HG03175 (cell line): ENCODE results near the gene SLC22A23.

Experiments used
- ATAC-seq: cut with Tn5 transposase; IDR thresholded peaks from one replicate; pipeline ENCODE4 v1.9.1; 2021; ENCODE audit warnings: mild to moderate bottlenecking, moderate library complexity; ENCODE audit not compliant: unreplicated experiment

SLC22A23 gene

DNA sequence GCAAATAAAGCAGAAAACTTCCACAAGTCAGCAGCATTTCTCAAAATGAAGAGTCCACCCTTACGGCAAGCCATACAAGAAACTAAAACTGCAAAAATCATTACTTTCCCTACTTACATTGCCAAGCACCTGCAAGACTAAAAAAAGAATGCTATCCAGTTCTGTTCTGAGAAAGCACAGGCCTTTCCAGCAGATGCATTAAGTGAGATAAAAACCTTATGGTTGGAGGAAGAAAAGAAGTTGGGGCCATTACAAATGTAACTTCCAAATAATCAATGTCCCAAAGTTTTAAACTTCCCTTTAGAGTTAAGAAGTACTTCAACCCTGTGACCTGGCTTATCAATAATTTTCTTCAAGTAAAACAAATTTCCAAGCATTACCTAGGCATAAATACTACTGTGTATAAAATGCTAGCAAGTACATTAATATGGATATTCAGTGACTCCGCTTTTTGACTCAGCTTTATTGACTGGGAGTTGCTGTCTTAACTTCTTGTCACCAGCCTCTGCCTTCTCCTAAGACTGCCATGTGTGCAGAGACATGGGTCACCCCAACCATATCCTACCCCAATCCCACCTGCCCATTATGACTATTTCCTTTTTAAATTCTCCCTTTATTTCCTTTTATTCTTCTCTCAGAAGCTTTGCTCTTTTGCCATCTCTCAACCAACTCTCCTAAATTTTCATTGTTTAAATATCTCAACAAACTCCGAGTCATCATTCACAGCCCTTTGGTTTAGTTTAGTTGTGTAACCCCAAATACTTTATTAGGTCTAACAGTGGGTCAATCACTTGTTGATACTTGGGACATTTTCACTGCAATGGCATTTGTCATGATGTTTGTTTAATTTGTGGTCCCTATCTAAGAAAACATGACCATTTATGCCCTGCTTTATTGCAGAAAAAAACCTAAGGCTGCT lies 49.7 kb downstream of the SLC22A23 start:
- no peak for ATAC-seq

DNA sequence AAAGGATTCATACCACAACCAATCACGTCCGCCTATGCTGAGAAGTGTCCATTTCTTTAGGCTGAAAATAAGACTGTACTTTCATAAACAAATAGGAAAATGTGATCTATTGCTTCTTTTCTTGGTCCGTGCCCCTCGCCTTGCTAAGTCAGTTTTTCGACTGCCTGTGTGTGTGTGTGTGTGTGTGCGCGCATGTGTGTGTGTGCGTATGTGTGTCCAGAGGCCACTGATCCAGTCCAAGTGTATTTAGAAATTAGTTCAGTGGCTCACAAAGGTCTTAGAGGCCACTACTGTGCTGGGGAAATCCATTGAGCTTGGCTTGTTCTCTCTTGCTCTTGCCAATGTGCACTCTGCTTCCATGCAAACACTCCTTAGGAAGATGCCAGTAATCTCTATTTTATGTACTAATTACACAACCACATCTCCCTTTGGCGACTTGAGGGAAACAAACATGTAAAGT lies 50.5 kb downstream of the SLC22A23 start:
- no peak for ATAC-seq

DNA sequence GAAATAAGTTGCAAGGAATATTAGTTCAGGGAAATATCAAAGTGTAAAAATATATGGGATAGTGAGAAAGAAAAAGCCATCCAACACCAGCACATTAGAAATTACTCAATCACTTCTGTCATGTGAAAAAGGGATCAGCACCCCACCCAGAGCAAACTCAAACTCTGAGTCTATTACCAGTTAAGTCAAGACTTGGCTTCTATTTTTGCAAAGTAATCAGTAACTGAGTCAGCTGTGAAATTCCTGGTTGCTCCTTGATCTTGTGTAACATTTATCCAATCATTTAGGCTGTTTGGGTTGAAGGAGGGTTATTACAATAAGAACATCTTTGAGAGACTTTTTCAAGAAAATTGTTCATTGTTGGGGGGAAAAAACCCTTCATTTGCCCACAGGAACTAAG lies 51.2 kb downstream of the SLC22A23 start:
- ATAC-seq, result no peak

DNA sequence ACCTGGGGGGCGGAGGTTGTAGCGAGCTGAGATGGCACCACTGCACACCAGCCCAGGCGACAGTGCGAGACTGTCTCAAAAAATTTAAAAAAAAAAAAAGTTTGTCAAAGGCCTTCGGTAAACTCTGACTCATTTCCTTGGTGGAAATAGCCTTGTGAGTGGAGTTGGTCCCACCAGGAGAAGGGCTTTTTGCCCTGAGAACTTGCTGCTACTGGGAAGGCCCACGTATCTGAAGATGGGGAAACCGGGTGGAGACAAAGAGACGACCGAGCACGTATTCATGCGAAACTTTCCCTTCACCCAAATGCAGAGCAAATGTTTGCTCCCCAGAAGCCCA lies 51.7 kb downstream of the SLC22A23 start:
- no peak for ATAC-seq

DNA sequence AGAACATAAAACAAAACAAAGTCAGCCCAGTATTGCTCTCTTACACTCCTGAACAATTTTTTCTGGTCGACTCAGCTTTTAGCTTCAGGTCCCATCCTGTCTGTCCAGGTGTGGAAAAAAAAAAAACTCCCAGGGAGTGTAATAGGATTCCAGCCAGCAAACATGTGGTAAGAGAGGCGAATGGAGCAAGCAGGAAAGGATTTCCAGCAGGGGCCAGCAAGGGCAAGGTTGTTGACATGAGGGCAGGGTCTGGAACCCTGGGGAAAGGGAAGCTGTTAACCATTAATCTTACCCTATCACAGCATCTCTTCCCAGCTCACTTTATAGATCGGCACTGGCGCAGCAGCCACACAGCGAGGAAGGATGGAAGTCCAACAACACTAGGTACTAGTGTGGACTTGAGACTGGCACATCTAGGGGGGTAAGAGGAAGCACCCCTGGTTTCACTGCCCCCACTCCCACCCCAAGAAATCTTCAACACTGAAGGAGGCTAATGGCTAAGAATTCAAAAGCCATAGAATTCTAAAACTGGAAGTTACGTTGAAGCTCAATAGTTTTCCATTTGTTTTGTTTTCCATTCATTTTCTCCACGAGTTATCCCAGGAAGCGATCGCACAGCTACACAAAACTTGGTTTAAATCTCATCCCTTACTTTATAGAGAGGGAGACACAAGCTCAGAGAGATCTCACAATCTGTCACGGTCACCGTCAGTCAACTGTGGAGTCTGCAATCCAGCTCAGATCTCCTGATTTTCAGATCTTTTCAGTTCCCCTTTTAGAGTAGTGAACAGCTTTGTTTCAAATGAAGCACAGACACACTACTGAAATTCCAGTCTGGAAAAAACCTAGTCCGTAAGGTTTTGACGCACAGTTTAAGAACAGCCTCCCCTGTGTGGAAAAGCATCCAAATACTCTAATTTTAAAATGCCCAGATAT lies 53.3 kb downstream of the SLC22A23 start:
- no peak for ATAC-seq

DNA sequence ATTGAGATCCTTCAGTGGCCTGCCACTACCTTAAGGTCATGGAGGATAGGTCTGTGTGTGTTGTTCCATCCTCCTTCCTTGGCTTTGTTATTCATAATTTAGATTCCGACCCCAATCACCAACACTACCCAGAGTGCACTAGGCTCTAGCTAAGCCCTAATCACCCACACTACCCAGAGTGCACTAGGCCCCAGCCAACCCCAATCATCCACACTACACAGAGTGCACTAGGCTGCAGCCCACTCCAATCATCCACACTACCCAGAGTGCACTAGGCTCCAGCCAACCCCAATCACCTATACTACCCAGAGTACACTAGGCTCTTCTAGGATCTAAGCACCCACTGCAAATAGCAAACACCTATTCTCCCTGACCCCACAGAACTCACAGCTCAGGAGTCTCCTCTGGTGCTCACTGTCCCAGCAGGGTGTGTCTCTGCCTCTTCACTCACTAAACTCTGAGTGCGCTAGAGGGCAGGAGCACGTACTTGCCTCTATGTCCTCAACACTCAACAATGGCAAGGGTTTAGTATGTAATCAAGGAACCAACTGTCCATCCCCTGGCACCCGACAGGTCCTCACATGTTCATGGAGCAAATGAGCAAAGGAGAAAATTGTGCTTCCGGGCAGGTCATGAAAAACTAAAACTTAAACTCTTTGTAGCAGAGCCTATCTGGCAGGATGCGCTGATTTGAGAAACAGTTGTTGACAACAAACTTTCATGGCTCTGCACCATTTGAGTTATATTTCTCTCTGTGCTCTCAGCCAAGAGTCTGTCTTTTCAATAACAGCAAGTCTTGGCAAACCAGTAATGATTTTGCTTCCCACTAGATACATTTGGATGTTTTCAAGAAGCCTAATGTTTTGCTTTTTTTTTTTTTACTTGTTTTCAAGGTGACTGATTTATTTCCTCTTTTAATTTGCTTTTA lies 54.3 kb downstream of the SLC22A23 start:
- ATAC-seq, result no peak

DNA sequence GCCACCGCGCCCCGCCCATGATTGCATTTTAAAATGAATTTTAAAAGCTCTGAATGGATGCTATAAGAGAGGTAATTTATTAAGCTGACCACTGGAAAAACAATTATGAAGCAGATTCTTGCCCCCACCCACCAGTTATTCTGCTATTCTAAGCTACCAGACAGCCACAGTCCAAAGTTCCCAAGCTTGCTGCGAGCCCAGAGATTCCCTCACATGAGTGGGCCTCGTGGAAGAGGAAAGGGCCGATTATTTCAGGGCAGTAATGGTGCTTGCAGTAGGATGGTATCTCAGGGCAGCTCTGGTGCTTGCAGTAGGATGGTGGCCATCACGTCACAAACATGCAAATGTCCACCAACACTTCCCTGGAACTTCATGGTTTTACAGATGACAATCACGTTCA lies 56.7 kb downstream of the SLC22A23 start:
- no peak for ATAC-seq

DNA sequence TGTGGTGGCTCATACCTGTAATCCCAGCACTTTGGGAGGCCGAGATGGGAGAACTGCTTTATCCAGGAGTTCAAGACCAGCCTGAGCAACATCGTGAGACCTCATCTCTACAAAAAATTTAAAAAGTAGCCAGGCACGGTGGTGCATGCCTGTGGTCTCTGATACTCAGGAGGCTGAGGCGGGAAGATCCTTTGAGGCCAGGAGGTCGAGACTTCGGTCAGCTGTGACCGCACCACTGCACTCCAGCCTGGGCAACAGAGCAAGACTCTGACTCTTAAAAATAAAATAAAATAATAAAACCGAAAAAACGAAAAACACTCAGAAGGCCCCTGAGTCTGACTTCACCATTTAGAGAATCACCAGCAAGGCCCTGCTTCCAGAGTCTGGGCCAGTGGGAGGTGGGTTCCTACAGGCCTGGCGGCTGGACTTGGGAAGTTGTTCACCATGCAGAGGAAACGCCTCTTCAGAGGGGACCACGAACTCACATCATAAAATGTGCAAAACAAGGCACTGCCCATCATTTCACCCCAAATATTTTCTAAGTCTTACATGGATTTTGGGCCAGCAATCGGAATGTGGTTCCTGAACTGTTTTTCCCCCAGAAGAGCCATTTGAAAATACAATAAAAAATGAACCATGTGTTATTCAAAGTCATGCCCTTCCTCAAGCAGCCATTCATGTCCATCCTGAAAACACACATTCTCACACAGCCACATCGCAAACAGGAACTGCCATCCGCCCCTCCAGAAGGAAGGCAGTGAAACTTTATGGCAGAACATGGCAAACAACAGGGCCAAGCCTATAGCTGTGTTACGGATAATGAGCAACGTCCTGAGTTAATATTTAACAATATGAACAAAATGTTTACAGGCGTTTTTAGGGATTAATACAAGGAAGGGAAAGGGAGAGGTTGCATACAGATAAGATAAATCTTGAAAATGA lies 57.8 kb downstream of the SLC22A23 start:
- no peak for ATAC-seq

DNA sequence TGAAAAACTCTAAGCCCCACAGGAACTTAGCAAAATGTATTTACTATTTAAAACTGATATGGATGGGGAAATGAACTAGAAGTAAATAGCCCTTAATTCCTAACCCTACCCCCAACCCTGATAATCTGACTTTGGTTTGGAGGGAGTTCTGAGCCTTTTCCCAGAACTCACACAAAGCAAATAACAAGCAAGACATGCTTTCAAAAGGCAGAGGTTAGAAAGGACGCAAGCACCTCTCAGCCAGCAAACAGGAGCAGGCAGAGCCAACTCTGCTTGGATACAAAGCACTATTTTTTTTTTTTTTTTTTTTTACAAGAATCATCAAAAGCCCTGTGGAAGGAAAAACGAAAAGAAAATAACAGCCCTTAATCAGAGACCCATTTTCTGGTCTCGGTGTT lies 58.7 kb downstream of the SLC22A23 start:
- ATAC-seq, result no peak

DNA sequence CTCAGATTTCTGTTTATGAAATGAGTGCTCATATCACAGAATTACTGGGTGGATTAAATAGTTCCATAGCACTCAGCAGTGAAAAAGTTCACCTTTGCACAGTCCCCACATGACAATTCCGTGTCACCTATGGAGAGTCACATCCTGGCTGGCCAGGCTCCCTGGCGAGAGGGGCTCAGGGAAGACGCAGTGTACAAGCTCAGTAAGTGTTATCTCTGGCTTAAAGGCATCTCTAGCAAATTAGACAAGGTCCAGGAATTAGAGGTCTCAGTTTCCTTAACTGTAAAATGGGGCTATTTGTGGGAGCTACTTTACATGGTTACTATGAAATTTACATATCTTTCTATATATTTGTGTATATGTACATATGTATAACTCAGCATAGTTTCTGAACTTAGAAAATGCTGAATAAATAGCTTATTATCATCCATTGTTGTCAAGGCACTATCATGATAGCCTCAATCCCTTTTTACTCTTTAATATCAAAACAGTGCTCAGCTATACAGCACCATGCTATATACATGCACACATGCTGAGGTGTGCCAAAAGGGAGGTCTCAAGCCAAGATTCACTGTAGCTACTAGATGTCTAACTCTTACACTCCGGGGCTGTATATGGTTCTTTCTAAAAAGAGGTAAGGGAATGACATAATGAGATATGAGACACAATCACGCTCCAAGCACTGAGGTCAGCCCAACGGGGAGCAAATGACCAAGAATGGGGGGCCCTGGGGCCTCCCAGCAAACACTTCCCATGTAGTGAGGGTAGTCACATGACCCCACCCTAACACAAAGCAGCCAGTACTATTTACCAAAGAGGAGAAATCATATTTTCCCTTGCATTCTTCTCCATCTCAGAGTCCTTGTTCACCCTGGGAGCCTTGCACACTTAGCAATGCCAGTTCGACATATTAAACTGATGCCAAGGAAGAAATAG lies 59.4 kb downstream of the SLC22A23 start:
- ATAC-seq, result no peak

DNA sequence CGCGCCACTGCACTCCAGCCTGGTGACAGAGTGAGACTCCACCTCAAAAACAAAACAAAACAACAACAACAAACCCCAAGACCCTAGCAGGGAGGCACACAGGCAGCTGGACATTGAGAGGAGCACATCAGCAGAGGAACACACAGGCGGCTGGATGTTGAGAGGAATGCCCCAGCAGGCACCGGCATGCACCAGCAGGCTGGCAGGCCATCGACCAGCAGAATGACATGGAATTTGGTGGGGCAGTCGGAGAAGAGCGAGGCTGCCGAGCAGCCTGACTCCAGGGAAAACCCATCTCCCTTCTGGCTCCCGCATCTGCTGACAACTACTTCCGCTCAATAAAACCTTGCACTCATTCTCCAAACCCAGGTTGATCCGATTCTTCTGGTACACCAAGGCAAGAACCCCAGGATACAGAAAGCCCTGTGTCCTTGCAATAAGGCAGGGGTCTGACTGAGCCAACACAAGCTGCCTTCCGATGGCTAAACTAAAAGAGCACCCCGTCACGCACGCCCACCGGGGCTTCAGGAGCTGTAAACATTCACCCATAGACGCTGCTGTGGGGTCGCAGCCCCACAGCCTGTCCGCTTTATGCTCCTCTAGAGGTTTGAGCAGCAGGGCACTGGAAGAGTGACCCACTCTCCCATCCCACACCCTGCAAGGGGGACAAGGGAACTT lies 60.2 kb downstream of the SLC22A23 start:
- ATAC-seq, result no peak

DNA sequence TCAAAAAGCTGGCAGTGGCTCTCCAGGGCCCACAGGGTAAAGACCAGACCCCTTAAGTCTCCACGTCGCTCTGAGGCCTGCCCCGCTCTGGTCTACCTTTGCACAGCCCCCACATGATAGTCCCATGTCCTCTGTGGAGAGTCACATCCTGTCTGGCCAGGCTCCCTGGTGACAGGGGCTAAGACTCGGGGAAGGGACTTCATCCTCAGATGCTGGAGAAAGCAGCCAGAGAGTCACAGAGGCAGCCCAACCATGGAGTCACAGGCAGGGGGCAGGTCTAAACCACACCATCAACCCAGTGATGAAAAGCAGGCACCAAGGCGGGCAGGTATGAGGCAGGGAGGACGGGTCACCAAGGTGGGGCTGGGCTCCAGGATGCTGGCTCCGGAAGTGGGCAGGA lies 62.2 kb downstream of the SLC22A23 start:
- no peak for ATAC-seq

DNA sequence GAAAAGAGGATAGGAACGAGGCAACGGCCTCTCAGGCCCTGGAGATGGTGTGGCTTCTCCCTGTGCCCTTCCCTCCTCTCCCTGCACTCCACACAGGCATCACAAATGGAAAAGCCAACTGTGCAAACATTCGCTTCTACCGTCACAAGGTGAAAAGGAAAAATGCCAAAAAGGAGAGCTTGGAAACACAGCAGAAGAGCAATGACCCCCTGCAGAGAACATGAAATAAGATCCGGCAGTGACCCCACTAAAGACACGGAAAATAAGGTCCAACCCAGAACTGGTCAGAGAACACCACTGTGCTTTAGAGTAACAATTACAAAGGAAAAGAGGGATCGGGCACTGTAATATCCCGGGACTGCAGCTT lies 63.0 kb downstream of the SLC22A23 start:
- no peak for ATAC-seq

DNA sequence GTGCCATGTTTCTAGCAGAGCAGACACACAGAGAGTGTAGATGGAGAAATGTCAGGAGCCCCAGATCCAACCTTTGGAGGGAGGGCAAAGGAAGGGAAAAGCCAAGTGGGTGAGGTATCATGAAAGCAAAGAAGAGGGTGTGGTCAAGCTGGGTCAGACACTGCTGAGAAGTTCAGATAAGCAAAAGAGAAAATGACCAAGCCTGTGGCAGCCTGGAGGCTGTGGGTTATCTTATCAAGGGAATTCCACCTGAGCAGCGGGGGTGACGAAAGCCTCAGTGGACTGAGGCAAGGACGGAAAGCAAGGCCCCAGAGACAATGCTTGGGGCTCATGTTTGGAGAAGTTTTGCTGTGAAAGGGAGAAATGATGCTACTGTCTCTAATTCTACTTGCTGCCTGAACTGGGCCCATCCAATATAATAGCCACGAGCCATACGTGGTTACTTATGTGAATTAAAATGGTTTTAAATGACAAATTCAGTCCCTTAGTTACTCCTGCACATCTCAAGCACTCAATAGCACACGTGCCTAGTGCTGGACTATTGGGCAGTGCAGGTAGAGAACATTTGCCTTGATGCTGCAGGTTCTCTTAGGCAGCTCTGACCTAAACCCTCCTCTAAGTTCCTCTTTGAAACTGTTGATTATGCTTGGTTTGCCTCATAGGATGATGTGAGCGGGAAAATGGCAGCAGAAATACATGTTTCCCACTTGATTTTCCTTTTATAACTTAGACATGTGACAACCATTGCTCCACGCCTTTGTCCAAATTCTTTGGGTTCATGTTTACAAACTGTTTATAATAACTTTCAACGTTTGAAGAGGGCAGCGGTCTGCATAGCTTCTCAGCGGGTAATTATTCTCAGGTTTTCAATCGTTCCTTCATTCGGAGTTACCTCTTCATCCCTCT lies 63.7 kb downstream of the SLC22A23 start:
- no peak for ATAC-seq

DNA sequence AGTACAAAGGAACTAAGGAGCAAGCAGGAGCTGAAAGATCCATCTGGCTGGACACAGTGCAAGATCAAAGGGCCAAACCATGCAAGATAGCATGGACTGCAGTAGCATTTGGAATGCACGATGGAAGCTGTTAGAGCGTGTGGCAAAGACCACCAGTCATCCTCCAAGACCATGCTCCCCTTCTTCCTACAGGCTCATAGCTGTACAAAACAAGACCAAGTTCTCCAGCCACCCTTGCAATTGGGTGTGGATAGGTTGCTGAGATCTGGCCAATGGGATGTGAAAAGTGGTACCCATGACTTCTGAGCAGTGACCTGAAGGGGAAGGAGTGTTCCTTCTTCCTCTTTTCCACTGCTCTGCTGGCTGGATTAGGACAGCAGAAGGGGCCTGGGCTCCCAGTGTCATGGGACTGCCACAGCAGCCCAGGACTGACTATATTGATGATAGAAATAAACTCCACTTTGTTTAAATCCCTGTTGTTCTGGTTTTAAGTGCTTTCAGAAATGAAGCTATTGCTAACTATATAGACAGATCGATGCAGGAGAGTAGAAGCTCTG lies 64.9 kb downstream of the SLC22A23 start:
- ATAC-seq, result no peak

DNA sequence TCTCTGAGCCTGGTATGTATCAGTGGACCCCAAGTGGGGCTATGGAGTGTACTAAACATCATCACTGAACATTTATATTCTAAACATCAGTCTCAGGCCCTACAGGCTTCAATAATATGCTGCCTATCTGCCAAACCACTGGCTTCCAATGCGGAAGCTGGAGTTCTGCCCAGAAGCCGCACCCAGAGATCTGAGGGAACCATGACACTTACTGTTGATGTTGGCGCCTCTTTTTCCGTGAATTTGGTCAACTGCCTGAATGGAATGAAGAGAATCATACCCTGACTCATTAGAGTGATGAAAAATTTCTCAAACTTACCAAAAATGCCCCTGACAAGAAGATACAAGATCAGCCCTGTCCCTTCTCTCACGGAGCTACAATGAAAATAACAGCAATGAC lies 66.2 kb downstream of the SLC22A23 start:
- no peak for ATAC-seq
